GM18505 (cell line): ENCODE results near the gene ERBB2.
A peak's percentile ranks its signal among the peaks of the same experiment; 100 is the strongest.
"Not testable (repeated sequence)": the region's sequence is repeated elsewhere in the genome, so short reads cannot be mapped to it uniquely, and the experiment has no call there.

Source experiments
- ATAC-seq: cut with Tn5 transposase; IDR thresholded peaks from one replicate; pipeline ENCODE4 v1.9.1; 2021; ENCODE audit not compliant: unreplicated experiment
- POLR2A ChIP-seq: IDR thresholded peaks from 4 replicates; pipeline ENCODE4 v1.6.1; 2011; ENCODE audit warnings: borderline replicate concordance; ENCODE audit not compliant: insufficient read depth, insufficient read length; ENCODE audit errors: extremely low read depth

Gene ERBB2

DNA sequence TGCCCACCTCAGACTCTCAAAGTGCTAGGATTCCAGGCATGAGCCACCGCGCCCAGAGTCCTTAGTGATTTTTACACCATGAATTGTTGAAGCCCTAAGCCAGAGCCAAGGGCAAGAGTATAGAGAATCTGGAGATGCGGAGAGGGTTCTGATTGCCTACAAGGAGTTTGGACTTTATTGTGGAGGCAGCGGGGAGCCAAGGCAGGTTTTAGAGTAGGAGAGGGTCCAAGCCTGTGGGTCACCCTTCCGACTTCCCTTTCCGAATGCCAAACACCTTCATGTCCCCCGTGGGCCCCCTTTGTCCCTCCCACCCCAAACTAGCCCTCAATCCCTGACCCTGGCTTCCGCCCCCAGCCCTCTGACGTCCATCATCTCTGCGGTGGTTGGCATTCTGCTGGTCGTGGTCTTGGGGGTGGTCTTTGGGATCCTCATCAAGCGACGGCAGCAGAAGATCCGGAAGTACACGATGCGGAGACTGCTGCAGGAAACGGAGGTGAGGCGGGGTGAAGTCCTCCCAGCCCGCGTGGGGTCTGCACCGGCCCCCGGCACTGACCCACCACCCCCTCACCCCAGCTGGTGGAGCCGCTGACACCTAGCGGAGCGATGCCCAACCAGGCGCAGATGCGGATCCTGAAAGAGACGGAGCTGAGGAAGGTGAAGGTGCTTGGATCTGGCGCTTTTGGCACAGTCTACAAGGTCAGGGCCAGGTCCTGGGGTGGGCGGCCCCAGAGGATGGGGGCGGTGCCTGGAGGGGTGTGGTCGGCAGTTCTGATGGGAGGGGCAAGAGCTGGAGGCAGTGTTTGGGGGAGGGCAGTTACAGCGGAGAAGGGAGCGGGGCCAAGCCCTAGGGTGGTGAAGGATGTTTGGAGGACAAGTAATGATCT lies 23.3 kb downstream of the ERBB2 start:
- ATAC-seq = no peak
- no peak for TF ChIP-seq POLR2A

DNA sequence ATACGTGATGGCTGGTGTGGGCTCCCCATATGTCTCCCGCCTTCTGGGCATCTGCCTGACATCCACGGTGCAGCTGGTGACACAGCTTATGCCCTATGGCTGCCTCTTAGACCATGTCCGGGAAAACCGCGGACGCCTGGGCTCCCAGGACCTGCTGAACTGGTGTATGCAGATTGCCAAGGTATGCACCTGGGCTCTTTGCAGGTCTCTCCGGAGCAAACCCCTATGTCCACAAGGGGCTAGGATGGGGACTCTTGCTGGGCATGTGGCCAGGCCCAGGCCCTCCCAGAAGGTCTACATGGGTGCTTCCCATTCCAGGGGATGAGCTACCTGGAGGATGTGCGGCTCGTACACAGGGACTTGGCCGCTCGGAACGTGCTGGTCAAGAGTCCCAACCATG lies 24.9 kb downstream of the ERBB2 start:
- TF ChIP-seq POLR2A = no peak
- no peak for ATAC-seq

DNA sequence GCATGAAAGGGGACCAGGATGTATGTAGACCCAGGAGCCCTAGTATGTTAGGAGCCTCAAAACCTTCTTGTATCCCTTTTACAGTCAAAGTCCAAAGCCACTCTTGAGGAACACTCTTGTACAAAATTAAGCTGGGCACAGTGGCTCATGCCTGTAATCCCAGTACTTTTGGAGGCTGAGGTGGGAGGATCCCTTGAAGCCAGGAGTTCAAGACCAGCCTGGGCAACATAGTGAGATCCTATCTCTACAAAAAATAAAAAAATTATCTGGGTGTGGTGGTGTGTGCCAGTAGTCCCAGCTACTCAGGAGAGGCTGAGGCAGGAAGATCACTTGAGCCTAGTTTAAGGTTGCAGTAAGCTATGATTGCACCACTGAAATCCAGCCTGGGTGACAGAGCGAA lies 26.1 kb downstream of the ERBB2 start:
- not testable (repeated sequence) for ATAC-seq

GRCh38 chr17:39726617-39727016 lies 26.8 kb downstream of the ERBB2 start:
- ATAC-seq = no peak

DNA sequence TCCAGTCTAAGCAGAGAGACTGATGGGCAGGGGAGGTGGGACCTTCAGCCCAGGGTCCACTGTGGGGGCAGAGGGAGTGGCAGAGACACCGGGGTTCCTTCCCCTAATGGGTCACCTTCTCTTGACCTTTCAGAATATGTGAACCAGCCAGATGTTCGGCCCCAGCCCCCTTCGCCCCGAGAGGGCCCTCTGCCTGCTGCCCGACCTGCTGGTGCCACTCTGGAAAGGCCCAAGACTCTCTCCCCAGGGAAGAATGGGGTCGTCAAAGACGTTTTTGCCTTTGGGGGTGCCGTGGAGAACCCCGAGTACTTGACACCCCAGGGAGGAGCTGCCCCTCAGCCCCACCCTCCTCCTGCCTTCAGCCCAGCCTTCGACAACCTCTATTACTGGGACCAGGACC lies 27.7 kb downstream of the ERBB2 start:
- TF ChIP-seq POLR2A = no peak
- no peak for ATAC-seq

More at GRCh38 chr17:39726617-39727016, 26.8 kb downstream of the ERBB2 start:
- TF ChIP-seq POLR2A = no peak

GRCh38 chr17:39729280-39729851 lies 29.5 kb downstream of the ERBB2 start:
- no peak for TF ChIP-seq POLR2A
- ATAC-seq = no peak

- peak; percentile 89 for ATAC-seq
- TF ChIP-seq POLR2A = peak; percentile 90
These were observed 30.4 kb downstream of the ERBB2 start, which contains the start of gene MIEN1 for GRCh38 chr17:39730095-39730921. Gene MIEN1, minus strand, starts transcription at chr17:39730532. Its CDS starts 37 bp downstream, at chr17:39730495.

- no peak for ATAC-seq
- TF ChIP-seq POLR2A = no peak
These were observed 32.7 kb downstream of the ERBB2 start for GRCh38 chr17:39732586-39732985.

DNA sequence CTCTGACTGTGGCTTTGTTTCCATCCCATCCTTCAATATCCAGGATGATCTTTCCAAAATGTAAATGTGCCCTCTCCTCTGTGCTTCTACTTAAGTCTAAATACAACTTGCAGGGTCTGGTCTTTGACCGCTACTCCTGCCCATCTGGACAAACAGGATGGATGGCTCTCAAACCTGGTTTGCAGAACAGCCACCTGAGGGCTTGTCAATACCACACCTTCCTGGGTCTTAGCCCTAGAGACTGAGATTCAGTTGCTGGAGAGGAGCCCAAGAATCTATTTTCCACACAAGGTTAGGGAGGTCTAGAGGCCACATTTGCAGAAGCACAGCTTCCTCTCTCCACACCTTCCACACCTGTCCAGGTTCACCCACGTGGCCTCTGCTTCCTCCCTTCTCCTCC lies 36.0 kb downstream of the ERBB2 start:
- ATAC-seq = no peak
- TF ChIP-seq POLR2A = no peak

DNA sequence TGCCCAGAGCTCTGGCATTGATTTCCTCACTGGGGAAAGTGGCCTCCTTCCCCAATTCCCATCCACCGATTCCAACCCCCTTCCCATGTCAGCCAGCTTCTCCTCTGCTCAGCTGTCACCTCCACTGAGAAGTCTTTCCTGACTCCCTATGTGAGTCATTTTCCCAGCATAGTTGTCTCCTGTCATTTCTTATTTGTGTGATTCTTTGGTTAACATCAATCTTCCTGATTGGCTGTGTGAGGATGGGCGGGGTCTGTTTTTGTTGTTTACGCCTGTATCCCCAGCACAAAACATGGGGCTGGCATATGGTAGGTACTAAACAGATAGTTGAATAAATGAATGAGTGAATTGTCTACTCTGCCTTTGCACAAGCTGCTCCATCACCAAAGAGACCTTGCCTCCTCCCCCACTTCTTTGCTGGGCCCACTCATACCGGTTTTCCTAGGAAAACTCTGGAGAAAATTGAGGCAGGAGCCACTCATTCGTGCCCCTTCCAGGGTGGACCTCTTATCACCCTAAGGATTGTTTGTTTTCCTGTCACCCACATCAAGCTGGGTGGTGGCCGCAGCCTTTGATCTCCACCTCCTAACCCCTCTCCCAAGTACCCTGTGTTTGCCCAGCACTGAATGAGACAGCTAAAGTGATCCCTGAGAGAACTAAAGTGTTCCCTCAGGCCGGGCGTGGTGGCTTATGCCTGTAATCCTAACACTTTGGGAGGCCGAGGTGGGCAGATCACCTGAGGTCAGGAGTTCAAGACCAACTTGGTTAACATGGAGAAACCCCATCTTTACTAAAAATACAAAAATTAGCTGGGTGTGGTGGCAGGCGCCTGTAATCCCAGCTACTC lies 36.7 kb downstream of the ERBB2 start:
- ATAC-seq = no peak
- TF ChIP-seq POLR2A = no peak

DNA sequence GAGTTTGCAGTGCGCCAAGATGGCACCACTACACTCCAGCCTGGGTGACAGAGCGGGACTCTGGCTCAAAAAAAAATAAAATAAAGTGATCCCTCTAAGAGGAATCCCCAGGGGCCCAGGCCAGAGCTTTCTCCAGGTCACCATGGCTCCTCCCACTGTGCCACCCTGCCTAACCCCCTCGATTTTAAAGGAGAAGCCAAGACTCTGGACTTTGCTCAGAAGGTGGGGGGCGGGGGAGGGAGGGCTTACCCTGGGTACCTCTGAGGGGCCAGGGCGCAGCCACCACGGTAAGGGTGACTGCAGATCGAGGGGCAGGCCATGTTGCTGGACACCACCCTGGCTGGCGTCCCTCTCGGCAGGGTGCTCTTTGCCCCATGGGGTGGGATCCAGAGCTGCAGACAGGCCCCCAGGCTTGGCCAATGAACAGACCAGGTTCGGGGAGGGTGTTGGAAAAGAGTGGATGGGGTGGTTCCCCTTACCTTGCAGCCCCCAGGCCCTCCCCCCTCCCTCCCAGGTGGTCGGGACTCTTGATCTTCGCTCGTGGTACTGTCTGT lies 37.4 kb downstream of the ERBB2 start:
- no peak for TF ChIP-seq POLR2A
- ATAC-seq = no peak

- TF ChIP-seq POLR2A = no peak
These were observed 38.1 kb downstream of the ERBB2 start, which contains the start of gene GRB7 for GRCh38 chr17:39737760-39738567. Gene GRB7, plus strand, starts transcription at chr17:39737938. Its CDS starts 4,364 bp downstream, at chr17:39742302.

More at GRCh38 chr17:39737760-39738567, 38.1 kb downstream of the ERBB2 start, which contains the start of gene GRB7:
- no peak for ATAC-seq
